ENCODE measurements around the gene ITSN2. TPM values are rescaled to one million over a fixed set of nuclear protein-coding genes. Genes with fewer than 3 reads are reported as not detected.

ITSN2 gene
- total RNA-seq, 4 donors from 2014 or later = 107 to 198 (median 116) TPM

DNA sequence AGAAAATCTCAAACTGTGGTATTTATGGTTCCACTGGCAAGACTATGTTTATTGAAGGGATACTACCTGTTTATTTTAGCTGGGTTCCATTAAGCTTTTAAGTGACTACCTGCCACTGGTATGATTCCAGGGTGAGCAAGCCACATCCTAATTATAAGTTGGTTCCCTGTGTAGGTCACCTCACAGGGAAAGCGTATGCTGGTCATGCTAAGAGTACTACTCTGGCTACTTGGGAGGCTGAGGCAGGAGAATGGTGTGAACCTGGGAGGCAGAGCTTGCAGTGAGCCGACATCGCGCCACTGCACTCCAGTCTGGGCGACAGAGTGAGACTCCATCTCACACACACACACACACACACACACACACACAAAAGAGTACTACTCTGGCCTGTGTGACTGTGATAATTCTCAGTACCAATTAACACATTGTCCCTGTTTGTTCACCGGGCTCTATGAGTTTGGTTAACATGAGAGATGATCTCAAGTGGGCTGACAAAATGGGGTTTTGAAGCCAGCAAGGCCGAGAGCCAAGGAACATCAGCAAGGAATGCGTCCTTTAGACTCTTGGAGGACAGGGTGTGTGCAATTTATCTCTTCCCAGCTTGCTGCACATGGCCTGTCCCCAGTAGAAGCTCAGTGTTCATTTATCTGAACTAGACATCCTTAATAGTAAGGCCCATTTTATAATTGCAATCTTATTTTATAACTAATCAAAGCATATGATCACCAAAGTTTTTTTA lies 15.2 kb upstream of the ITSN2 start:
- TF ChIP-seq, protein P1, sequence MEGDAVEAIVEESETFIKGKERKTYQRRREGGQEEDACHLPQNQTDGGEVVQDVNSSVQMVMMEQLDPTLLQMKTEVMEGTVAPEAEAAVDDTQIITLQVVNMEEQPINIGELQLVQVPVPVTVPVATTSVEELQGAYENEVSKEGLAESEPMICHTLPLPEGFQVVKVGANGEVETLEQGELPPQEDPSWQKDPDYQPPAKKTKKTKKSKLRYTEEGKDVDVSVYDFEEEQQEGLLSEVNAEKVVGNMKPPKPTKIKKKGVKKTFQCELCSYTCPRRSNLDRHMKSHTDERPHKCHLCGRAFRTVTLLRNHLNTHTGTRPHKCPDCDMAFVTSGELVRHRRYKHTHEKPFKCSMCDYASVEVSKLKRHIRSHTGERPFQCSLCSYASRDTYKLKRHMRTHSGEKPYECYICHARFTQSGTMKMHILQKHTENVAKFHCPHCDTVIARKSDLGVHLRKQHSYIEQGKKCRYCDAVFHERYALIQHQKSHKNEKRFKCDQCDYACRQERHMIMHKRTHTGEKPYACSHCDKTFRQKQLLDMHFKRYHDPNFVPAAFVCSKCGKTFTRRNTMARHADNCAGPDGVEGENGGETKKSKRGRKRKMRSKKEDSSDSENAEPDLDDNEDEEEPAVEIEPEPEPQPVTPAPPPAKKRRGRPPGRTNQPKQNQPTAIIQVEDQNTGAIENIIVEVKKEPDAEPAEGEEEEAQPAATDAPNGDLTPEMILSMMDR (IDR thresholded peaks at IDR 0.05) = no peak
- TF ChIP-seq POLR2A (IDR thresholded peaks at IDR 0.05) = no peak

DNA sequence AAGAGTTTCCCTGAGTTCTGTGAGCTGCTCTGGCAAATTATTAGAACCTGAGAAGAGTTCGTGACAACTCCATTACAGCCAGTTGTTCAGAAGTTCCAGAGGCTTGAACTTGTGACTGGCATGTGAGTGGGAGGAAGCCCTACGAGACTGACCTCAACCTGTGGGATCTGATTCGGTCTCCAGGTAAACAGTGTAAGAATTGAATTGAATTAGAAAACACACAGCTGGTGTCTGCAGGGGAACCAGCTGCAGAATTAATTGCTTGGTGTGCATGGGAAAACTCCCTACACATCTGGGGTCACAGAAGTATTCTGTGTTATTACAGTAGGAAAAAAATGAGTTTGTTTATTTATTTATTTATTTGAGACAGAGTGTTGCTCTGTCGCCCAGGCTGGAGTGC lies 14.0 kb upstream of the ITSN2 start:
- no peaks in the 10 kb centered on the region for H3K36me3 ChIP-seq
- H3K4me1 ChIP-seq = peaks cover 0 to 5% of the 10 kb centered on the region in 2 donors
- no peak for DNase-seq
- intact Hi-C loops (cut with DNase I) = no loop called here
- WGBS, 2 donors = 44 to 46% methylated on average over 3 of the region's 4 CpGs
- H3K27ac ChIP-seq = no peak overlapping the region
- H3K9me3 ChIP-seq = no peaks in the 10 kb centered on the region
- TF ChIP-seq POLR2A (IDR thresholded peaks at IDR 0.05) = no peak
- TF ChIP-seq, protein P1 (IDR thresholded peaks at IDR 0.05) = no peak
- H3K27me3 ChIP-seq = no peaks in the 10 kb centered on the region
- no peak overlapping the region for H3K4me3 ChIP-seq (replicated peaks in 1 of 3)

More for the DNA sequence above, 15.2 kb upstream of the ITSN2 start:
- Histone ChIP-seq H3K27ac (no peak overlapping the region), H3K4me1 (peaks cover 0 to 5% of the 10 kb centered on the region in 2 donors), H3K9me3 (no peaks in the 10 kb centered on the region), H3K36me3 (no peaks in the 10 kb centered on the region), H3K4me3 (replicated peaks in 1 of 3) (no peak overlapping the region), H3K27me3 (no peaks in the 10 kb centered on the region)
- DNase-seq = no peak
- WGBS, 2 donors = 44 to 57% methylated on average over 4 of the region's 8 CpGs
- intact Hi-C loops (cut with DNase I) = no loop called here

DNA sequence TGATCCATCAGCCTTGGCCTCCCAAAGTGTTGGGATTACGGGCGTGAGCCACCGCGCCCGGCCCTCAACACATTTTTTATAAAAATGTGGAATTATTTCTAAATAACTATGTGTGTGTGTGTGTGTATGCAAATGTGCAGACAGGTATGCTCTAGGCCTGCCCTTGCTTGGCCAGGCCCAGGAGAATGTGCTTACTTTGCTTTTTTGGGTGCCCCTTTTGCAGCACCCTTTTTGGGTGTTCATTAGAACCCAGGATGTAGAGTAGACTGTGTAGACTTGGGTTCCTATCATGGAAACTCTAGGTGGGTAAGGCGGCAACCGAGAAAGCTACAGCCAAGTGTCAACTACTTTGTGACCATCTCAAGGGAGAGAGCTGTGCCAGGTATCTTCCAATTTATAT lies 11.7 kb upstream of the ITSN2 start:
- intact Hi-C loops (cut with DNase I) = no loop called here
- no peaks in the 10 kb centered on the region for H3K36me3 ChIP-seq
- no peak for DNase-seq
- TF ChIP-seq, protein P1 (IDR thresholded peaks at IDR 0.05) = no peak
- TF ChIP-seq POLR2A (IDR thresholded peaks at IDR 0.05) = no peak
- no peaks in the 10 kb centered on the region for H3K27me3 ChIP-seq
- H3K27ac ChIP-seq = no peak overlapping the region
- no peaks in the 10 kb centered on the region for H3K9me3 ChIP-seq
- no peak overlapping the region for H3K4me3 ChIP-seq (replicated peaks in 1 of 3)
- peaks cover 0 to 5% of the 10 kb centered on the region in 2 donors for H3K4me1 ChIP-seq
- 80 to 81% methylated on average over 7 of the region's 7 CpGs for WGBS, 2 donors

DNA sequence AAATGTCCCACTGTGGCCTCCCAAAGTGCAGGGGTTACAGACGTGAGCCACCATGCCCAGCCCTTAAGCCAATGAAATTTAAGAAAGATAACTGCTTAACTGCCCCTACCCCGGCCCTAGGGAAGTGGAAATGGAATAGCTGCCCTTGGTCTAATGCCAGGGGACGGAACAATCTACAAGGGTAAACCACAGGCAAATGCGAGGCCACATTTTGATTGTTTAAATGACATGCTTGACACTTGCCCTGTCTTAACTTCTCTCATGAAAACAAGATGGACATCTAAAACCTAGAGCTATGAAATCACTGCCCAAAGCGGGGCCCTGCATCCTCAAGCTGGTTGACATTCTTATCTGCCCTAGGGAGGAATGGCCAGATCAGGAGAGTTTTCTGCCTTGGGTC lies 5.5 kb upstream of the ITSN2 start:
- intact Hi-C loops (cut with DNase I) = no loop called here
- Histone ChIP-seq H3K4me3 (replicated peaks in 1 of 3) (no peak overlapping the region), H3K4me1 (peaks cover 13 to 21% of the 10 kb centered on the region in 2 donors), H3K27ac (peak overlapping the region in 1 of 3 donors; percentile 70), H3K27me3 (no peaks in the 10 kb centered on the region), H3K9me3 (no peaks in the 10 kb centered on the region), H3K36me3 (no peaks in the 10 kb centered on the region)
- DNase-seq = no peak
- no peak for TF ChIP-seq POLR2A (IDR thresholded peaks at IDR 0.05)
- TF ChIP-seq, protein P1 (IDR thresholded peaks at IDR 0.05) = no peak
- WGBS, 2 donors = 30 to 34% methylated on average over 5 of the region's 5 CpGs

DNA sequence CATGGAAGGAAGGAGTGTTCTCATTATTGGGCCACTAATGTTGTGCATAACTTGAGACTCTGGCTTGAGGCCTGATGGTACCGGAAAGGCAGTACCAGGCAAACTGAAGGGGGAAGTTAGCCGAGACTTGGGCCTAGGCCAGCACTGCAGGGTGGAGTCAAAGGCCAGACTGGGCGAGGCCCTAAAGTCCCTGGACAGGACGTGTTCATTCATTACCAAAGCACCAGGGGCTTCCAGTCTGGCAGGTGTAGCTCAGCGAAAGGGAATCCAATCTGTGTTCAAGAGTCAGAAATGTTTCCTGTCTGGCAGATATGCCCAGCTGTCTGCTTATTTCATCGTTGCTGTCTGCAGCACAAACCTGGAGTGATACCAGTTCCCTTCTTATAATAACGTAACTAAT lies 4.7 kb upstream of the ITSN2 start:
- TF ChIP-seq, protein P1 (IDR thresholded peaks at IDR 0.05) = no peak
- TF ChIP-seq POLR2A (IDR thresholded peaks at IDR 0.05) = peak in 1 of 2 donors; percentile 18
- intact Hi-C loops (cut with DNase I) = no loop called here
- Histone ChIP-seq H3K27ac (peak overlapping the region; percentile 40 to 76 (median 70)), H3K4me1 (peaks cover 13 to 24% of the 10 kb centered on the region in 2 donors), H3K27me3 (no peaks in the 10 kb centered on the region), H3K4me3 (replicated peaks in 1 of 3) (no peak overlapping the region), H3K36me3 (no peaks in the 10 kb centered on the region), H3K9me3 (no peaks in the 10 kb centered on the region)
- 18 to 33% methylated on average over 7 of the region's 7 CpGs for WGBS, 2 donors
- peak; percentile 86 to 89 for DNase-seq
